ENCODE results near the gene MZB1.

The MZB1 gene

GRCh38 chr5:139341689-139342422 lies 47.9 kb downstream of the MZB1 start, which contains the start of gene PAIP2:
Gene PAIP2 (plus strand): TSS chr5:139341854. CDS start chr5:139363785, 21,931 bp downstream.
- peak; percentile 70 for TF ChIP-seq CTCF (IDR thresholded peaks at IDR 0.05; ENCODE audit: low read length, missing control alignments)
- peak within 1 kb of the TSS; percentile 100 for H3K4me3 ChIP-seq (replicated peaks; ENCODE audit: low read depth, low read length)
- peak; percentile 98 for DNase-seq (ENCODE audit: low read depth)

DNA sequence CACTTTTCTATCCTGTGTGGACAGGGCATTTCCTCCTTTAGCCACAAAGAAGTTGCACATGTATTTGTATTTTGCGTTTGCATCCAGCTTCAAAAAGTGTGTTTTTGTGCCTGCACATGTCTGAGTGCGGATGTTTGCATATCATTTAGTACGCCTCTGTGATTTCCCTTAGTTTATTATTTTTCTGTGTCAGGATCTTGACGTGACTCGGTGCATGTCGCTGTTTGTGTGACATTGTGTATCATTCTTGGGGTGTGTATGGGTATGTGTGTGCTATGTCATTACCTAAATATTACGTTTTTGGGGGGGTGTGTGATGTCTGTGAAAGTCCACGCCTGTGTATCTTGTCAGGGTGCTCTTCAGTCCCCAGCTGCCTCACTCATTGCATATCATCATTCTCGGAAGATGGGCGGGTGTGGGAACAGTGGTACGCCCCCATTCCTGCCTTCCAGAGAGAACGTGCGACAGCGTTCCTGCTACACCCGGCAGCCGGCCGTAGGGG lies 48.5 kb downstream of the MZB1 start:
- no peak for DNase-seq (ENCODE audit: low read depth)
- peak overlapping the region; percentile 100 for H3K4me3 ChIP-seq (replicated peaks; ENCODE audit: low read depth, low read length)
- TF ChIP-seq CTCF (IDR thresholded peaks at IDR 0.05; ENCODE audit: low read length, missing control alignments) = no peak

DNA sequence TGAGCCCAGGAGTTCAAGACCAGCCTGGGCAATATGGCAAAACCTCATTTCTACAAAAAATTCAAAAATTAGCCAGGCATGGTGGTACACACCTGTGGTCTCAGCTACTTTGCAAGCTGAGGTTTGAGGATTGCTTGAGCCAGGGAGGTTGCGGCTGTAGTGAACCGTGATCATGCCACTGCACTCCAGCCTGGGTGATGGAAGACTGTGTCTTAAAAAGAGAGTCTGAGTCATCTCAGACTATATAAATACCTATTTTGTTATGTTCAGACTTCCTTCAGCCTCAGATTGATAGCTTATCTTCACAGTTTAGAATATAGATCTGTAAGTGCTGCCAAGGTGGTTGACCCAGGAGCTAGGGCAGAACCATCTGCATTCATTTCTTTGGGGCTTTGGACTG lies 49.7 kb downstream of the MZB1 start:
- H3K4me3 ChIP-seq (replicated peaks; ENCODE audit: low read depth, low read length) = no peak overlapping the region
- DNase-seq (ENCODE audit: low read depth) = no peak
- no peak for TF ChIP-seq CTCF (IDR thresholded peaks at IDR 0.05; ENCODE audit: low read length, missing control alignments)
